Measurements from ENCODE around the gene COPS9.
A peak's percentile ranks its signal among the peaks of the same experiment; 100 is the strongest.

Gene COPS9

GRCh38 chr2:240134956-240135520, 1.1 kb downstream of the COPS9 start:
- DNase-seq = no peak
- no peak for ATAC-seq

DNA sequence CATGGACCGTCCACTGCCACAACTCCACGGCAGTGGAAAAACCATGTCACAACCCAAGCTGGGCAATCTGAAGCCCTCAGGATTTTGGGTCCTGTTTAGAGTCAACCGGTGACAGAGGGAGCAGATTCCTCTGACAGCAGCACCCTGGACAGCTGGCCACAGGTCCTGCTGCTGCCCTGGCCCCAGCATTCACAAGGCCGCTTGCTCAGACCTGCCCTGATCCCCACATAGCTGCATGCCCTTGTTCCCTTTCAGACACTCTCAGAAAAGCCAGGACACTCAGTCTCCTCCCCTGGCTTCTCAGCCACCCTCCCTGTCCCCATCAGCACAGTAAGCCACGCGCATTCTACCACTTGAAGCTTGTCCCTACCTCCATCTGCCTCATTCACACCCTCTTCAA, 1.6 kb downstream of the COPS9 start:
- no peak for DNase-seq
- ATAC-seq = no peak

DNA sequence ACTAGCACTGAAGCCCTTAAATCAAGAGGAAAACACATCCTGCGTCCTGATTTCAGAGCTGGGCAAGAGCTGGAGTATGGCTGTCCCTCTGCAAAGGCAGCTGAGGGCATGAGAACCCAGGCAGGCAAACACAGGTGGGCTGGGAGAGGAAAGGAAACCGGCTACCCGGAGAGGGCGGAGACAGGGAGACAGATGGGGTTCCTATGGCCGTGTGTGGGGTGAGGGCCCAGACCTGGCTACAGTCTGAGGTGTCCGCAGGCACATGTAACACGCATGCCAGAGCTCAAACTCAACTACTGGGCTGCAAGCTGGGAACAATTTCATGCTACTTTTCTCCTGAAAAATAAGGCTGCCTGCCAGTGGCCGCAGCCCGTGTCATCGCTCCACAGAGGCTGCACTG, 2.7 kb downstream of the COPS9 start:
- ATAC-seq (no peak), DNase-seq (no peak)

GRCh38 chr2:240132651-240132980, 3.5 kb downstream of the COPS9 start:
- no peak for DNase-seq
- no peak for ATAC-seq

DNA sequence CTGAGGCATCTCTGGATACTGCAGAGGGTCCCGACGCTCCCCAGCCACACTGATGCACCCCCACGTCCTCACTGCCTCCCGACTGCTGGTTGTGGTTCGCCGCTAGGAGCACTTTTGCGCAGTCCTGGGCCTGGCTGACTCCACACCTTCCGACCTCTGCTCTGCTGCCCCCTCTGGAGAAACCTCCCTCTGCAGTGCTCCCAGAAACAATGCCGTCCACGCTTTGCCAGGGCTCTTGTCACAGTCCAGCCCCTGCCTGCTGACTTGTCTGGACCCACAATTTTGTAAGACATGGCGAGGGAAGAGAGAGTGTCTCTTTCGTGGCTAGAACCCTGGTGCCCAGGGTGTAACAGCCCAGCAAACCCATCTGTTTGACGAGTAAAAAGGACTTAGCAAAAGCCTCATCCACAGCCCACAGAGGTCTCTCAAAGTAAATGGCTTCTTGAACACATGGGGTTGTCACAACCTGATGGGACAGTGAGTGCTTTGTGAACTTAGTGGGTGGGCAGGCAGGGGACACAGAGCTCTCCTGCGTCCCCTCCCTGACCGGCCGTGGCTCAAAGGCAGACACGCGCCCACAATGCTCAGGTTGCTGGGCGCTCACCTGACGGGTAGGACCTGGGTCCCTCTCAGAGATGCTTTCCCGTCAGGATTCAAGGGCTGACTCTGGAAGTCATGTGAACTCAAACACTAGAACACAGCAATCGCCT, 4.0 kb downstream of the COPS9 start:
- no peak for ATAC-seq
- DNase-seq = no peak

DNA sequence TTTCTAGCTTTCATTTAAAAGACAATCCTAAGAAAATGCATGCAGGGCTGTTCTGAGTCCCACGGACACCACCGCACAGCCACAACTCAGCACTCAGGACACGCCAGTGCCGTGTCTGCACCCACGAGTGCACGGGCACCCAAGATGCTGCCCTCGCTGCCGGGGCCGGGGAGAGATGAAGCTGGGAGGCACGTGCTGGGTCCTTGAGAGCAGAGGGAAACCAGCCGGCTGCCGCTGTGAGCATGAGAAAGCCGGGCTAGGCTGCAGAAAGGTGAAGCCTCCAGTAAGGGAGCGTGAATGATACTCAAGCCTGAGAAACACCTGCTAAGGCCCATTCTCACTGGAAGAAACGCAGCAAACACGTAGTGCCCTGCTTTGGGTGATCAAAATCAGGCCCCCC, 4.8 kb downstream of the COPS9 start:
- ATAC-seq (no peak), DNase-seq (no peak)

GRCh38 chr2:240130393-240131195, 5.5 kb downstream of the COPS9 start:
- DNase-seq = no peak

DNA sequence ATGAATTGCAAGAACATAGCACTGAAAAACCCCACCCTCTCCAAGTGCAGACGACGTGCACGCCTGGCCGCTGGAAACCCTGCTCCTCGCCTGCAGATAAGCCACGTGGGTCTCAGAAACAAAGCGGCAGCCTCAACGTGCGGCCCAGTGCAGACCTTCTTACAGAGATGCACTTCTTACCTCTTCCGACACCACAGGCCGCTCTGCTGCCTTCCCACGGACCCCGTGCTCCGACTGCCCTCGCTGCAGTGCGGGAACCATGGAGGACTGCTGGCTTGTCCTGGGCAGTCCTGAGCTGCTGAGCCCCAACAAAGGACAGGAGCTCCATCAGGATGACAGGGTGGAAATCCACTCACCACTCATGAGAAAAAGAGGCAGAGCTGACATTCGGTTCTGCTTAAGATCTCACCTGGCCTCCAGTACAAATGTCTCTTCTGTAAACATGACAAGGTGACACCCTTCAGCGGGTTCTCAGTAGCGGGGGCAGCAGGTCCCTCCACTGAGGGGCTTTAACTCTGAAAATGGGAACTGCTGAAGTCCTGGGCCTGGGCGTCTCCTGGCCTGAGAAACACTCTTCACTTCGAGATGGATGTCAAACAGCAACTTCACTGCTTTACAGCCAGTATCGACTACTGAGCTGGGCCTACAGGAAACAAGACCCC, 6.2 kb downstream of the COPS9 start:
- DNase-seq = no peak

More at GRCh38 chr2:240130393-240131195, 5.5 kb downstream of the COPS9 start:
- no peak for ATAC-seq

DNA sequence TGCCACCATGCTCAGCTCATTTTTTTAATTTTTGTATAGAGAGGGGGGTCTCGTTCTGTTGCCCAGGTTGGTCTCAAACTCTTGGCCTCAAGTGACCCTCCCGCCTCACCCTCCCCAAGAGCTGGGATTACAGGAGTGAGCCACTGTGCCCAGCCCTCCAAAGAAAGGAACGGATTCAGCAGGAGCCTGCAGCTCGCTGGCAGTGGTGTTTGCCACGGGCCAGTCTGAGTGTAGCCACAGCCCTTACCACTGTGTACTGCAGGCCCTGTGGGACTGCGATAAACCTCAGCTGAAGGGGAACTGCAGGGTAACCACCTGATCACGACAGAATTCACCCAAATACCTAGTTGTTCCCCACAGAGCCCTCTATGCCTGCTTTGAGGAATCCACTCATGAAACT, 6.8 kb downstream of the COPS9 start:
- ATAC-seq = no peak

More for the DNA sequence above, 6.2 kb downstream of the COPS9 start:
- no peak for ATAC-seq

DNA sequence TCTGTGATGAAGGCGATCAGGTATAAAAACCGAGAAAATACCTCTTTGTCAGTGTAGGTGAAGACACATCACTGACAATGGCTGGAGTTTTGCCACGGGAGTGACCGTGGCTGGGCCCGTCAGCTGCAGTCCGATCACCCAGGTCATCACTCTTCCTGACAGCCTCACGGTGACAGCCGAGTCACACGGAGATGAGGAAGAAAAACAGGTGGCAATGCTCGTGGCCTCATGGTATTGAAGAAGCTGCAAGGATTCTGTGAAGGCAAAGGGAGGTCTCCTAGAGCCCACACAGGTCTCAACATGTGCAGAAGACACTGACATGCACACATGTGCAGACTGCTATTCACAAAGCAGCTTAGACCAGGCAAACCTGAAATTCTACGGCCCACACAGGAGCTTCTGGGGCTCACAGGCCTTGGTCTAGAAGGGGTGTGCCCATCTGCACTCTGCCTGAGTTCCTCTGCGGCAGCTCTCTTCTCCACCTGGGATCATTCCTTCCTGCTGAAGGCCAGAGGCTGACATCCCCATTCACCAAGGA, 7.4 kb downstream of the COPS9 start:
- ATAC-seq = no peak
- no peak for DNase-seq

More for the DNA sequence above, 6.8 kb downstream of the COPS9 start:
- DNase-seq = no peak

DNA sequence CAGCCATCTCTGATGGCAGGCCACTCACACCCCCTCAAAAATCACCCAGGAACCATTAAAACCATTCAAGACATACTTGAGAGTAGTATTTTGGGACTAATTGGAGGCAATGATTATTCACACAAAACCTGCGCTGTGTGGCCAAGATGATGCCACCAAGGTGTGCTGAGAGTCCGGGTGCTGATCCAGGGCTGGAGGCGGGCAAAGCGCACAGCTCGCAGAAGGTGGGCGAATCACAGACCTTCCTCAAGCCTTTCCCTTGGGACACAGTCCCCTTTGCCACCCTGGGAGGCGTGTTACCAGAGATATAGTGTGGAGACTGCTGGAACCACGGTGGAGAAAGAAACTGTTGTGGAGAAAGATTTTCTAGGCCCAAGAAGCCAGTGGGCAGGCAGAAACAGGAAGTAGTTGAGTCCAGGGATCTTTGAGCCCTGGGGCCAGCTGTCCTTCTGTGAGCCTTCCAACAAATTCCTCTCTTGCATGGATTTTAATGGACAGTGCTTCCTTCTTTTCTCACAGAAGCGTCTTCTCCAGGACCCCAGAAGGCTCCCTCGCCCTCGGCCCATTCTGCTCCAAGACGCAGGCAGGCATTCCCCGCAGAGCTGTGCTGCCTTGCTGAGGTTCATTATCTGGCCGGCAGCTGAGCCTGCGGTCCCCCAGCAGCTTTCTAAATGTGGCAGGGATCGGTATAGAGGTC, 8.0 kb downstream of the COPS9 start:
- ATAC-seq (no peak), DNase-seq (no peak)

DNA sequence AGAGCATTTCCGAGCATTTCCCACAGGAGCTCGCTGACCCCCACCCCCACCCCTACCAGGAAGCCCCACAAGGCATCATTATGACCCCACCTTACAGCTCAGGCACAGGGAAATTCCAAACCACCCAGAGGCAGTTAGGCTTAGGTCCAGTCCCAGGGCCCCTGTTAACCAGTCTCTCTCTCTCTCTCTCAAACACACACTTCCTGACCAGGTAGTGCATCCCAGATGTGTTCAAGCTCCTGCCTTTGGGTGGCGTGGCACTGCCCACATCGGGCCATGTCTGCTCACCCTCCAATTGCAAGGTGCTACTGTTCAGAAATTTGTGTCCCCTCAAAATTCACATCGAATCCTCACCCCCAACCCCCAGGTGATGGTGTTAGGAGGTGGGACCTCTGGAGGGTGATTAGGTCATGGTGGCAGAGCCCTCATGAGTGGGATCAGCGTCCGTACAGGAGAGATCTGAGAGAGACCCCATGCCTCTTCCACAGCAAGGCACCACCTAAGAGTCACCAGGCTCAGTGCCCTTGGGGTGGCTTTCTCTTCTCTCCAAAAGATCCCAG, 8.8 kb downstream of the COPS9 start:
- no peak for DNase-seq
- no peak for ATAC-seq

- no peak for DNase-seq
Observed at GRCh38 chr2:240126731-240127130, 9.4 kb downstream of the COPS9 start.

GRCh38 chr2:240125742-240126141, 10.4 kb downstream of the COPS9 start:
- ATAC-seq = no peak
- DNase-seq = no peak

More at GRCh38 chr2:240126731-240127130, 9.4 kb downstream of the COPS9 start:
- ATAC-seq = no peak

GRCh38 chr2:240124651-240125030, 11.5 kb downstream of the COPS9 start:
- ATAC-seq (no peak), DNase-seq (no peak)

DNA sequence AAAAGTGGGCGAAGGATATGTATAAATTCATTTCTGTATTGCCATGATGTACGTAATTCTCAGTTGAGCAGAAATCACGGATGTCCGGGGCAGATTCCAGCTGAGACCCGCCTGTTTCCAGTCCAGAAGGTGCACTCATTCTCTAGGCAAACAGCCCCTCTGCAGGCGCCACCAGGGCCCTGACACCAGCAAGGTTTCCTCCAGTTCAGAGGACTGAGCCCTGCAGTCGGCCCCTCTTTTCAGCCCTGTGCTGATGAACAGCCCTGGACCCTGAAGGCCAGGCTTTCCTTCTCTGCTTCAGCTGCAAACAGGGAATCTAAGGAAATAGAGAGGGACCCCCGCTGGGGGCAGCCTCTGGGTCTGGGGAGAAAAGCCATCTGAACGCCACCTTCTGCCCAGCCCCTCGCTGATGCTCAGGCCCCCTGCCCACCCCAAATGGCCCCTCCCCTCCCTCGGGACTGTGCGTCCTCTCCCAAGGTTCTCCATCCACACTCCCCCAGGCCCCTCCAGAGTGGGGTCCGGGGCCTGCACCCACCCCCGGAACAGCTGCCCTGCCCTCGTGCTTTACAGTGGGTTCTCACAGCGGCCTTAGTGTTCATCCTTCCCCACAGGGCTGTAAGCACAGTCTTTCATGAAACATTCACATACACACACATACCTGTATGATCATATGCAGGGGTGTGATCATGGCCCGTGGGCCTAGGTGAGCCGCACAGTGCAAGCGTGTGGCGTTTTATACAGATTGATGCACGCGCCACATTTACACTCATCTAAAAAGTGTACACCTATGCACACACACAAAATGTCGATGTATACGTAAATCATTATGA, 12.1 kb downstream of the COPS9 start:
- DNase-seq = no peak
- no peak for ATAC-seq

- no peak for DNase-seq
- ATAC-seq = peak; percentile 40
Observed at GRCh38 chr2:240121675-240122074, 14.4 kb downstream of the COPS9 start.

- peak; percentile 78 for ATAC-seq
- DNase-seq = no peak
Observed at GRCh38 chr2:240121190-240121589, 14.9 kb downstream of the COPS9 start.

DNA sequence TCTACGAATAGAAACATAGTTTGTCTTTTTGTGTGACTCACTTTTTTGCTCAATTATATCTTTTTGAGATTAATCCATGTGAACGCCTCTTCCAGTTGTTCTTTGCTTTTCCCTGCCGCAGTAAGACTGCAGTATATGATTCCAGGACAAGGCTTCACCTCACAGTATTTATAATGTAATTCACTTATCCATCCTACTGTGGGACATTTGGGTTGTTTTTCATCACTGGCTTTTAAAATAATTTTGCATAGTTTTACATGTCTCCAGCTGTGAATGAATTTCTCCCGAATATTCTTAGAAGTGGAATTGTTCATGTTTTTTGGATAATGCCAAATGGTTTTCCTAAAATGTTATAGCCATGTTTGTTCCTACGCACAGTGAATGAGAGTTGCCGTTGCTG, 21.9 kb downstream of the COPS9 start:
- ATAC-seq = no peak
- DNase-seq = no peak

- DNase-seq = no peak
- no peak for ATAC-seq
Observed at GRCh38 chr2:240112914-240113690, 23.0 kb downstream of the COPS9 start.

Measured in stimulated activated naive CD8-positive, alpha-beta T cell treated with anti-CD3 and anti-CD28 coated beads, Interleukin-15, Interleukin-2, amounts not matched to agents 100 U/mL and 50 U/mL, for 24 hours (primary cell).